ENCODE measurements around the gene AURKB. TPM values are rescaled to one million over a fixed set of nuclear protein-coding genes. Genes with fewer than 3 reads are reported as not detected.

AURKB gene
- total RNA-seq, 1 experiment from 2014 or later = 141 TPM

DNA sequence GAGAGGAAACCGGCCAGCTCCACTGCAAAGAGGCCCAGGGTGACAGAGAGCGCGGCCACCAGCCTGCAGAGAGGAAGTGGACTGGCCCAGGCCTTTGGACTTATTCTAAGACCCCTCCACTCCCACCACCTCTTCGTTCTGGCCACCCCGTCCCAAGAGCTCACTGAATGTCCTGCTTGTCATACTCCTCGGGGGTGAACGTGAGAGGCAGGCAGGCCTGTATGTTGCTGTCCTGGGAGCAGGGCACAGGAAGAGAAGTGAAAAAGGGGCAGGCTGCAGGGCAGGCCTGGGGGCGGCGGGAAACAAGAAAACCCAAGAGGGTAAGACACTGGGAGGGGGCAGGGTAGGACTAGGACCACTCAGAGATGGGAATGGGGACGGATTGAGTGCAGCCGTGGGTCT is 34.6 kb downstream of the AURKB start:
- ChIA-PET POLR2A (interaction anchor here (1.4 kb wide), 1 partner anchor 11 kb away, joined by 5 read pairs; no protein-coding TSS in a partner anchor), RAD21 (ENCODE audit: low non-redundant PET in 1 of 2, low total read pairs in 2 of 2, uncharacterized antibody in 2 of 2, unreplicated experiment in 2 of 2) (no interaction called here)

DNA sequence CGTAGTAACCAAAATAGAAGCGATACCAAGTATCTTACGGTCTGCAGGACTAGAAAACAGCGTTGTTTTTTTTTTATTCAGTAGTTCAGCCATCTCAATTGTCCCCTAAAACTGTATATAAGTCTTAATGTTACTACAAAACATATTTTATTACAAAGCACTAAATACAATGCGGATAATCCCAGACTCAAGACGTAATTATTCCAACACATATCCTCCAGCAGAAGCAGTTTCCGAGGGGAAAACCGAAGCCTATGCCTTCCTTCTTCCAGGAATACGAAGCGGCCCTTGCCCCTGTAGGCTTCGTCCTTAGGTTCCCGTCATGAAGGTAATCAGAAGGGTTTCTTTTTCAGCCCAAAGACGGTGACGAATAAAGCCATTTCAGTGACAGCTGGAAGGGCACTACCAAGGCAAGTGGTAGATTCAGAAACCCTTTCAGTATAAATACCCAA is 36.5 kb downstream of the AURKB start:
- RAD21 ChIA-PET (ENCODE audit: low non-redundant PET in 1 of 2, low total read pairs in 2 of 2, uncharacterized antibody in 2 of 2, unreplicated experiment in 2 of 2) = no interaction called here
- H2AFZ ChIP-seq (ENCODE audit: low read depth, low read length, poor library complexity, severe bottlenecking) = peak overlapping the region; percentile 44
- intact Hi-C loops (cut with micrococcal nuclease) = no loop called here

More for the DNA sequence above, 34.6 kb downstream of the AURKB start:
- TF ChIP-seq POLR2AphosphoS5 (IDR thresholded peaks at IDR 0.05; ENCODE audit: low read depth, low read length) = no peak
- no peak for TF ChIP-seq ELF1 (IDR thresholded peaks at IDR 0.05; ENCODE audit: borderline replicate concordance, low read depth)
- TF ChIP-seq RAD21 (IDR thresholded peaks at IDR 0.05; ENCODE audit: low read depth) = no peak
- TF ChIP-seq JUND (IDR thresholded peaks at IDR 0.05) = no peak
- TF ChIP-seq SP1 (IDR thresholded peaks at IDR 0.05; ENCODE audit: low read depth) = no peak
- no peaks in the 10 kb centered on the region for H3K27me3 ChIP-seq (ENCODE audit: insufficient read depth, low read length)
- no TSS peak for BruUV-seq (replicated peaks)
- peaks cover 6% of the 10 kb centered on the region; the same call in 1 of the 2 replicates for H3K79me2 ChIP-seq (ENCODE audit: insufficient read depth, low read length)
- no peaks in the 10 kb centered on the region for H3K9me3 ChIP-seq (ENCODE audit: control insufficient read depth in 1 of 2, insufficient read depth in 1 of 2, low read depth in 1 of 2, low read length in 2 of 2)
- H3K27ac ChIP-seq (ENCODE audit: low read depth, low read length) = peak overlapping the region; percentile 76
- no peaks in the 10 kb centered on the region for H3K36me3 ChIP-seq (ENCODE audit: control insufficient read depth in 1 of 2, insufficient read depth in 2 of 2, low read length in 2 of 2)
- CTCF ChIA-PET = no interaction called here
- peak overlapping the region; percentile 84 to 86 for H3K4me3 ChIP-seq (replicated peaks in 1 of 2; ENCODE audit: low read depth in 1 of 2, low read length in 2 of 2)
- H3K9ac ChIP-seq (ENCODE audit: low read length) = peak overlapping the region; percentile 93
- H3K9me2 ChIP-seq (ENCODE audit: insufficient read depth) = no peaks in the 10 kb centered on the region
- H3K4me1 ChIP-seq (ENCODE audit: control insufficient read depth in 1 of 2, insufficient read depth in 2 of 2, low read length in 2 of 2) = peaks cover 22 to 46% of the 10 kb centered on the region in 2 experiments
- intact Hi-C loops (cut with micrococcal nuclease) = no loop called here
- DNase-seq (ENCODE audit: low read depth, low spot score) (no peak), ATAC-seq (peak; percentile 12)
- no peaks in the 10 kb centered on the region for H4K20me1 ChIP-seq (ENCODE audit: insufficient read depth)
- H2AFZ ChIP-seq (ENCODE audit: low read depth, low read length, poor library complexity, severe bottlenecking) = no peak overlapping the region
- peak overlapping the region; percentile 99 for H3K4me2 ChIP-seq (ENCODE audit: low read length)

More for the DNA sequence above, 36.5 kb downstream of the AURKB start:
- H3K4me2 ChIP-seq (ENCODE audit: low read length) = peak overlapping the region; percentile 99
- H3K27ac ChIP-seq (ENCODE audit: low read depth, low read length) = peak overlapping the region; percentile 69
- H4K20me1 ChIP-seq (ENCODE audit: insufficient read depth) = no peaks in the 10 kb centered on the region
- H3K9me2 ChIP-seq (ENCODE audit: insufficient read depth) = no peaks in the 10 kb centered on the region
- CTCF ChIA-PET = interaction anchor here (1.0 to 1.2 kb wide), 3 partner anchors 15 to 55 kb away, joined by 3 to 5 read pairs (median 4); partner anchors contain the start of gene ALOXE3
- H3K4me1 ChIP-seq (ENCODE audit: control insufficient read depth in 1 of 2, insufficient read depth in 2 of 2, low read length in 2 of 2) = peaks cover 22 to 46% of the 10 kb centered on the region in 2 experiments
- peak overlapping the region; percentile 43 to 57 for H3K4me3 ChIP-seq (replicated peaks in 1 of 2; ENCODE audit: low read depth in 1 of 2, low read length in 2 of 2)
- POLR2A ChIA-PET = interaction anchor here (0.6 to 4.0 kb wide), 43 partner anchors 8 to 613 kb away, joined by 3 to 95 read pairs (median 8); partner anchors contain the start of genes ALOXE3, AURKB, BORCS6 and CTC1
- TF ChIP-seq JUND (IDR thresholded peaks at IDR 0.05) (no peak), RAD21 (IDR thresholded peaks at IDR 0.05; ENCODE audit: low read depth) (peak; percentile 15; the same call in 1 of the 2 replicates), SIN3A (IDR thresholded peaks at IDR 0.05; ENCODE audit: low read depth) (no peak), EZH2 (IDR thresholded peaks at IDR 0.05) (no peak)
- TF ChIP-seq, protein P1, sequence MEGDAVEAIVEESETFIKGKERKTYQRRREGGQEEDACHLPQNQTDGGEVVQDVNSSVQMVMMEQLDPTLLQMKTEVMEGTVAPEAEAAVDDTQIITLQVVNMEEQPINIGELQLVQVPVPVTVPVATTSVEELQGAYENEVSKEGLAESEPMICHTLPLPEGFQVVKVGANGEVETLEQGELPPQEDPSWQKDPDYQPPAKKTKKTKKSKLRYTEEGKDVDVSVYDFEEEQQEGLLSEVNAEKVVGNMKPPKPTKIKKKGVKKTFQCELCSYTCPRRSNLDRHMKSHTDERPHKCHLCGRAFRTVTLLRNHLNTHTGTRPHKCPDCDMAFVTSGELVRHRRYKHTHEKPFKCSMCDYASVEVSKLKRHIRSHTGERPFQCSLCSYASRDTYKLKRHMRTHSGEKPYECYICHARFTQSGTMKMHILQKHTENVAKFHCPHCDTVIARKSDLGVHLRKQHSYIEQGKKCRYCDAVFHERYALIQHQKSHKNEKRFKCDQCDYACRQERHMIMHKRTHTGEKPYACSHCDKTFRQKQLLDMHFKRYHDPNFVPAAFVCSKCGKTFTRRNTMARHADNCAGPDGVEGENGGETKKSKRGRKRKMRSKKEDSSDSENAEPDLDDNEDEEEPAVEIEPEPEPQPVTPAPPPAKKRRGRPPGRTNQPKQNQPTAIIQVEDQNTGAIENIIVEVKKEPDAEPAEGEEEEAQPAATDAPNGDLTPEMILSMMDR (IDR thresholded peaks at IDR 0.05 in 2 of 3, conservative IDR thresholded peaks at IDR 0.05 in 1 of 3; ENCODE audit: borderline replicate concordance in 1 of 3, insufficient read depth in 1 of 3, low read depth in 2 of 3, low read length in 2 of 3) = no peak
- no peaks in the 10 kb centered on the region for H3K9me3 ChIP-seq (ENCODE audit: control insufficient read depth in 1 of 2, insufficient read depth in 1 of 2, low read depth in 1 of 2, low read length in 2 of 2)
- H3K9ac ChIP-seq (ENCODE audit: low read length) = peak overlapping the region; percentile 93
- peaks cover 6% of the 10 kb centered on the region; the same call in 1 of the 2 replicates for H3K79me2 ChIP-seq (ENCODE audit: insufficient read depth, low read length)
- DNase-seq (ENCODE audit: low read depth, low spot score) (no peak), ATAC-seq (no peak)
- no peaks in the 10 kb centered on the region for H3K36me3 ChIP-seq (ENCODE audit: control insufficient read depth in 1 of 2, insufficient read depth in 2 of 2, low read length in 2 of 2)
- no TSS peak for BruUV-seq (replicated peaks)
- H3K27me3 ChIP-seq (ENCODE audit: insufficient read depth, low read length) = no peaks in the 10 kb centered on the region
